ENCODE data around the gene CSF3R.

DNA sequence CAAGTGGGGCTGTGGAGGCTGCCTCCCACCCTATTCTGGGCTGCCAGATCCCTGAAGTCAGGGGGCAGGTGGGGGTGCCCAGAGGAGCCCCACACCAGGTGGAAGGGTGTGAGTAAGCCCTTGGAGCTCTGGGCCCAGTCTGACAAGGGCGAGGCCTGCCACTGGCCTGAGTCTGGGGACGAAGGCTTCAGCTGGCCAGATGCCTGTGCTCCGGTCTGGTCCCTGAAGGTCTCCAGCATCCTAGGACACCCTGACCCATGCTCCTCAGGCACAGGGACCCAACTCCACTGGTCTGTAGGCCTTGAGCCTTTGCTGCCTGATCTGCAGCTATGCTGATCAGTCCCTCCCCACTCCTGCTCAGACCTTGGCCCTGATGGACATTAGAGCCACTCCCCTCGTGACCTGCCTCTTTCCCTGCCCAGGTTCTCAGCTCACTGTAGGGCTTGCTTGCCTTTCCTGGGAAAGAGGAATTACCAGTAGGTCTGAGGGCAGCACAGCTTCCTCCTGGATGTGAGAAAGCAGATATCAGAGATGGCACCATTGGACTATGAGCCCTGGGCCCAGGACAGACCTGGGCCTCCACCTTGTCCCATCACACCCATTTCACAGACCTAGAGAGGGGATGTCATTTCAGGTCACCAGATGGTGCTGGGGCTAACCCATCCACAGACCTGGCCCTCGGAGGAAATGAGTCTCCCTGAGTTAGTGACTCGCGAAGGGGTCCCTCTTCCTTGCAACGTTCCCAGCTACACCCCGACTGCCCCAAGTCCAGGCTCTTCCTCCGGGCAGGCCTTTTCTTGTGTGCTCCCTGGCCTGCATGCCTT is 32.8 kb upstream of the CSF3R start:
- no peak for TF ChIP-seq POLR2A (IDR thresholded peaks at IDR 0.05)
- TF ChIP-seq, protein P1, sequence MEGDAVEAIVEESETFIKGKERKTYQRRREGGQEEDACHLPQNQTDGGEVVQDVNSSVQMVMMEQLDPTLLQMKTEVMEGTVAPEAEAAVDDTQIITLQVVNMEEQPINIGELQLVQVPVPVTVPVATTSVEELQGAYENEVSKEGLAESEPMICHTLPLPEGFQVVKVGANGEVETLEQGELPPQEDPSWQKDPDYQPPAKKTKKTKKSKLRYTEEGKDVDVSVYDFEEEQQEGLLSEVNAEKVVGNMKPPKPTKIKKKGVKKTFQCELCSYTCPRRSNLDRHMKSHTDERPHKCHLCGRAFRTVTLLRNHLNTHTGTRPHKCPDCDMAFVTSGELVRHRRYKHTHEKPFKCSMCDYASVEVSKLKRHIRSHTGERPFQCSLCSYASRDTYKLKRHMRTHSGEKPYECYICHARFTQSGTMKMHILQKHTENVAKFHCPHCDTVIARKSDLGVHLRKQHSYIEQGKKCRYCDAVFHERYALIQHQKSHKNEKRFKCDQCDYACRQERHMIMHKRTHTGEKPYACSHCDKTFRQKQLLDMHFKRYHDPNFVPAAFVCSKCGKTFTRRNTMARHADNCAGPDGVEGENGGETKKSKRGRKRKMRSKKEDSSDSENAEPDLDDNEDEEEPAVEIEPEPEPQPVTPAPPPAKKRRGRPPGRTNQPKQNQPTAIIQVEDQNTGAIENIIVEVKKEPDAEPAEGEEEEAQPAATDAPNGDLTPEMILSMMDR (IDR thresholded peaks at IDR 0.05): no peak

Measured in adrenal gland (tissue), 5 donors.